DOHH2 (cell line): ENCODE data around the gene UNC5B.

Experiments
- EZH2phosphoT487 ChIP-seq: fragments of 200-600 bp; sonication (generic); IDR thresholded peaks from 2 replicates; pipeline ENCODE4 v1.6.1; 2017; ENCODE audit warnings: borderline replicate concordance, mild to moderate bottlenecking, antibody characterized with exemption, low read length, moderate library complexity, mixed read lengths
- TF ChIP-seq, protein P1 (sequence below): fragments of 200-600 bp; sonication (generic); IDR thresholded peaks from one replicate; pipeline ENCODE4 v1.5.1; 2014; ENCODE audit warnings: antibody characterized with exemption, mild to moderate bottlenecking, low read depth, low read length; ENCODE audit not compliant: poor library complexity, severe bottlenecking

DNA sequence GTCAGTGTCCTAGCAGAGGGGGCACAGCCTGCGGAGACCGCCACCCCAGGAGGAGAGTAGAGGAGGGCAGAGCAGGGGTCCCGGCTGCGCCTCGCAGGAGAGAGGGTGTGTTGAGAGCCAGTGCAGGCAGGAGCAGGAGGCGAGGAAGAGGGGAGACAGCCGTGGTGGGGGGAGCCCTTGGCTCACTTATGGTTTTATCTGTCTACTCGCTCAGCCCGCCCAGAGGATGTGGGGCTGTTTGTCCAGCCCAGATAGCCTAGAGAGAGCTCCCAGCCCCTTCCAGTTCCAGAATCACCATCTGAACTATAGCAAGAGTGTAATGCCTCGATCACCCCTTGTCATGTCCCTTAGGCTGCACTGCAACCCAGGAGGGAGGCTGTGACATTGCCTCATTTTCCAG, 133.3 kb downstream of the UNC5B start:
- TF ChIP-seq, protein P1, sequence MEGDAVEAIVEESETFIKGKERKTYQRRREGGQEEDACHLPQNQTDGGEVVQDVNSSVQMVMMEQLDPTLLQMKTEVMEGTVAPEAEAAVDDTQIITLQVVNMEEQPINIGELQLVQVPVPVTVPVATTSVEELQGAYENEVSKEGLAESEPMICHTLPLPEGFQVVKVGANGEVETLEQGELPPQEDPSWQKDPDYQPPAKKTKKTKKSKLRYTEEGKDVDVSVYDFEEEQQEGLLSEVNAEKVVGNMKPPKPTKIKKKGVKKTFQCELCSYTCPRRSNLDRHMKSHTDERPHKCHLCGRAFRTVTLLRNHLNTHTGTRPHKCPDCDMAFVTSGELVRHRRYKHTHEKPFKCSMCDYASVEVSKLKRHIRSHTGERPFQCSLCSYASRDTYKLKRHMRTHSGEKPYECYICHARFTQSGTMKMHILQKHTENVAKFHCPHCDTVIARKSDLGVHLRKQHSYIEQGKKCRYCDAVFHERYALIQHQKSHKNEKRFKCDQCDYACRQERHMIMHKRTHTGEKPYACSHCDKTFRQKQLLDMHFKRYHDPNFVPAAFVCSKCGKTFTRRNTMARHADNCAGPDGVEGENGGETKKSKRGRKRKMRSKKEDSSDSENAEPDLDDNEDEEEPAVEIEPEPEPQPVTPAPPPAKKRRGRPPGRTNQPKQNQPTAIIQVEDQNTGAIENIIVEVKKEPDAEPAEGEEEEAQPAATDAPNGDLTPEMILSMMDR = no peak
- no peak for TF ChIP-seq EZH2phosphoT487
